ENCODE results near the gene ADCY9.

DNA sequence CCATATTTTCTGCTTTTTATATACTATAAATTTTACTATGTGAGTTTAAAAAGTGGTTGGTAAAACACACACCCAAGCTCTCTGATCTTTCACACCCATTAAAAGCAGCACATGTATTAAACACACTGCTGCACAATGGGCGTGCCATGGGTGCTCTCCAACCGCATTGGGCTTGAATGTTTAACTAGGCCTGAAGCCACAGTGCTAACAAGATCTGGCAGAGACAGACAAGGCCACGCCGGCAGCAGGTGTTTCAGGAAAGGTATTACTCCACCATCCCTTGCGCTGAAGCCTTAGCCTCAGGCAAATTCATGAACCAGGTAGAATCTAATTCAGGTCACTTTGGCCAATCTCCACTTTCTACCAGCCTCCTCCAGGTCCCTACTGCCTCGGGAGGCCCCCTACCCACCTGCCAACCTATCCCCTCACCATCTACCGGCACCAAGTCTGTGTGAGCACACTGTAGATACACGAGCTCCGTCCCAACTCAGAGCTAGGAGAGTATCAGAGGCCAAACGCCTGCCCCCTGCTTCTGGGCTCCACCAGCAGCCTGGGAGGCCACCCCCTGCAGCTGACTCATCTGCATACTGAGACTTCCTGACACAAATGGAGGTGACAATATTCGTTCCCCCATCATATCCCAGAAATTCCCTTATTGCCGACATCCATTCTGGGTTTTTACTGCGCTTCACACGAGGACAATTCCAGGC is 95.0 kb downstream of the ADCY9 start:
- TF ChIP-seq, protein P1, sequence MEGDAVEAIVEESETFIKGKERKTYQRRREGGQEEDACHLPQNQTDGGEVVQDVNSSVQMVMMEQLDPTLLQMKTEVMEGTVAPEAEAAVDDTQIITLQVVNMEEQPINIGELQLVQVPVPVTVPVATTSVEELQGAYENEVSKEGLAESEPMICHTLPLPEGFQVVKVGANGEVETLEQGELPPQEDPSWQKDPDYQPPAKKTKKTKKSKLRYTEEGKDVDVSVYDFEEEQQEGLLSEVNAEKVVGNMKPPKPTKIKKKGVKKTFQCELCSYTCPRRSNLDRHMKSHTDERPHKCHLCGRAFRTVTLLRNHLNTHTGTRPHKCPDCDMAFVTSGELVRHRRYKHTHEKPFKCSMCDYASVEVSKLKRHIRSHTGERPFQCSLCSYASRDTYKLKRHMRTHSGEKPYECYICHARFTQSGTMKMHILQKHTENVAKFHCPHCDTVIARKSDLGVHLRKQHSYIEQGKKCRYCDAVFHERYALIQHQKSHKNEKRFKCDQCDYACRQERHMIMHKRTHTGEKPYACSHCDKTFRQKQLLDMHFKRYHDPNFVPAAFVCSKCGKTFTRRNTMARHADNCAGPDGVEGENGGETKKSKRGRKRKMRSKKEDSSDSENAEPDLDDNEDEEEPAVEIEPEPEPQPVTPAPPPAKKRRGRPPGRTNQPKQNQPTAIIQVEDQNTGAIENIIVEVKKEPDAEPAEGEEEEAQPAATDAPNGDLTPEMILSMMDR (IDR thresholded peaks at IDR 0.05), result no peak
- TF ChIP-seq POLR2A (IDR thresholded peaks at IDR 0.05), result no peak

Measured in esophagus squamous epithelium (tissue), 4 donors.